Measurements from ENCODE around the gene ANP32E. TPM values are rescaled to one million over a fixed set of nuclear protein-coding genes. Genes with fewer than 3 reads are reported as not detected.
"Not testable (repeated sequence)": the region's sequence is repeated elsewhere in the genome, so short reads cannot be mapped to it uniquely, and the experiment has no call there.

Gene ANP32E
- total and polyA plus RNA-seq, 4 experiments from 2014 or later = 53.4 to 66.5 (median 61.7) TPM

- Histone ChIP-seq H3K4me1 (ENCODE audit: insufficient read depth, low read length) (peaks cover 22% of the 10 kb centered on the region), H3K27ac (ENCODE audit: low read depth, low read length) (peak overlapping the region; percentile 99)
- Mint-ChIP-seq H3K27ac (peak overlapping the region in 6 of 7 donors; percentile 84 to 100 (median 99)), H3K36me3 (peaks cover 14 to 16% of the 10 kb centered on the region in 2 donors), H3K4me3 (peak overlapping the region in 5 of 8 donors; percentile 12 to 93 (median 38)), H3K4me1 (peaks cover 12 to 19% (median 16%) of the 10 kb centered on the region in 4 donors)
- POLR2A ChIA-PET (ENCODE audit: partially characterized antibody) = interaction anchor here (1.1 to 3.9 kb wide), 9 partner anchors 9 to 346 kb away, joined by 5 to 55 read pairs (median 7); partner anchors contain the start of genes APH1A and RPRD2
- CTCF ChIA-PET (ENCODE audit: partially characterized antibody) = interaction anchor here (1.0 to 1.6 kb wide), 4 partner anchors 19 to 46 kb away, joined by 4 to 5 read pairs (median 4); no protein-coding TSS in a partner anchor
- H3K36me3 ChIP-seq (ENCODE audit: insufficient read depth, low read length); H3K27me3 Mint-ChIP-seq; H3K9me3 ChIP-seq (ENCODE audit: control insufficient read depth in 1 of 2, low read length in 2 of 2); H3K27me3 ChIP-seq (ENCODE audit: insufficient read depth, low read length); DNase-seq; H3K4me3 ChIP-seq (ENCODE audit: low read length in 2 of 2); H3K9me3 Mint-ChIP-seq; intact Hi-C loops (cut with micrococcal nuclease): not testable (repeated sequence)
These were observed 3.0 kb downstream of the ANP32E start for GRCh38 chr1:150232921-150233320.

- peaks cover 11% of the 10 kb centered on the region for H3K36me3 ChIP-seq (ENCODE audit: insufficient read depth, low read length)
- H3K4me1 ChIP-seq (ENCODE audit: insufficient read depth, low read length); H3K4me3 ChIP-seq (ENCODE audit: low read length in 2 of 2); H3K27ac ChIP-seq (ENCODE audit: low read depth, low read length); H3K27ac Mint-ChIP-seq; DNase-seq; H3K27me3 ChIP-seq (ENCODE audit: insufficient read depth, low read length); H3K4me3 Mint-ChIP-seq; H3K9me3 Mint-ChIP-seq; H3K27me3 Mint-ChIP-seq; H3K9me3 ChIP-seq (ENCODE audit: control insufficient read depth in 1 of 2, low read length in 2 of 2); intact Hi-C loops (cut with micrococcal nuclease): not testable (repeated sequence)
- ChIA-PET CTCF (ENCODE audit: partially characterized antibody) (interaction anchor here (1.3 kb wide), 1 partner anchor 15 kb away, joined by 3 read pairs; no protein-coding TSS in a partner anchor), POLR2A (ENCODE audit: partially characterized antibody) (interaction anchor here (0.6 to 0.7 kb wide), 2 partner anchors 28 to 259 kb away, joined by 3 read pairs; no protein-coding TSS in a partner anchor)
- H3K4me1 Mint-ChIP-seq = peaks cover 2 to 12% (median 6%) of the 10 kb centered on the region in 4 donors
- peaks cover 39 to 49% of the 10 kb centered on the region in 2 donors for H3K36me3 Mint-ChIP-seq
These were observed 7.7 kb downstream of the ANP32E start for GRCh38 chr1:150228246-150228645.

- POLR2A ChIA-PET (ENCODE audit: partially characterized antibody) = no interaction called here
These were observed 8.7 kb downstream of the ANP32E start for GRCh38 chr1:150227228-150227627.

GRCh38 chr1:150226486-150226885 lies 9.4 kb downstream of the ANP32E start:
- Histone ChIP-seq H3K36me3 (ENCODE audit: insufficient read depth, low read length) (peaks cover 11% of the 10 kb centered on the region), H3K27ac (ENCODE audit: low read depth, low read length) (no peak overlapping the region), H3K4me3 (ENCODE audit: low read length in 2 of 2) (no peak overlapping the region), H3K27me3 (ENCODE audit: insufficient read depth, low read length) (no peaks in the 10 kb centered on the region), H3K9me3 (ENCODE audit: control insufficient read depth in 1 of 2, low read length in 2 of 2) (no peaks in the 10 kb centered on the region), H3K4me1 (ENCODE audit: insufficient read depth, low read length) (no peaks in the 10 kb centered on the region)
- peak overlapping the region in 2 of 7 donors; percentile 23 to 58 for H3K27ac Mint-ChIP-seq
- H3K4me1 Mint-ChIP-seq = peaks cover 0 to 7% (median 6%) of the 10 kb centered on the region in 4 donors
- H3K9me3 Mint-ChIP-seq = no peaks in the 10 kb centered on the region
- intact Hi-C loops (cut with micrococcal nuclease) = no loop called here
- ChIA-PET POLR2A (ENCODE audit: partially characterized antibody) (interaction anchor here (0.6 kb wide), 1 partner anchor 254 kb away, joined by 6 read pairs; no protein-coding TSS in a partner anchor), CTCF (ENCODE audit: partially characterized antibody) (interaction anchor here (1.2 kb wide), 1 partner anchor 154 kb away, joined by 3 read pairs; no protein-coding TSS in a partner anchor)
- H3K27me3 Mint-ChIP-seq = no peaks in the 10 kb centered on the region
- peak overlapping the region in 1 of 8 donors; percentile 48 for H3K4me3 Mint-ChIP-seq
- DNase-seq = no peak
- H3K36me3 Mint-ChIP-seq = peaks cover 45 to 53% of the 10 kb centered on the region in 2 donors

More at GRCh38 chr1:150227228-150227627, 8.7 kb downstream of the ANP32E start:
- Histone ChIP-seq H3K27me3 (ENCODE audit: insufficient read depth, low read length) (no peaks in the 10 kb centered on the region), H3K4me3 (ENCODE audit: low read length in 2 of 2) (no peak overlapping the region), H3K36me3 (ENCODE audit: insufficient read depth, low read length) (peaks cover 11% of the 10 kb centered on the region), H3K9me3 (ENCODE audit: control insufficient read depth in 1 of 2, low read length in 2 of 2) (no peaks in the 10 kb centered on the region), H3K27ac (ENCODE audit: low read depth, low read length) (no peak overlapping the region), H3K4me1 (ENCODE audit: insufficient read depth, low read length) (no peaks in the 10 kb centered on the region)
- peak overlapping the region in 2 of 7 donors; percentile 17 to 51 for H3K27ac Mint-ChIP-seq
- intact Hi-C loops (cut with micrococcal nuclease) = no loop called here
- peaks cover 42 to 53% of the 10 kb centered on the region in 2 donors for H3K36me3 Mint-ChIP-seq
- DNase-seq = no peak
- CTCF ChIA-PET (ENCODE audit: partially characterized antibody) = no interaction called here
- no peak overlapping the region for H3K4me3 Mint-ChIP-seq
- H3K4me1 Mint-ChIP-seq = peaks cover 0 to 7% (median 6%) of the 10 kb centered on the region in 4 donors
- H3K9me3 Mint-ChIP-seq = no peaks in the 10 kb centered on the region
- H3K27me3 Mint-ChIP-seq = no peaks in the 10 kb centered on the region

GRCh38 chr1:150225546-150225945 lies 10.4 kb downstream of the ANP32E start:
- H3K9me3 ChIP-seq (ENCODE audit: control insufficient read depth in 1 of 2, low read length in 2 of 2) = no peaks in the 10 kb centered on the region
- no peak overlapping the region for H3K27ac ChIP-seq (ENCODE audit: low read depth, low read length)
- ChIA-PET POLR2A (ENCODE audit: partially characterized antibody) (interaction anchor here (5.2 kb wide), 1 partner anchor 10 kb away, joined by 27 read pairs; the partner anchor contains the start of gene ANP32E), CTCF (ENCODE audit: partially characterized antibody) (interaction anchor here (0.9 to 2.2 kb wide), 5 partner anchors 10 to 153 kb away, joined by 3 to 7 read pairs (median 4); no protein-coding TSS in a partner anchor)
- H3K4me3 ChIP-seq (ENCODE audit: low read length in 2 of 2) = no peak overlapping the region
- Mint-ChIP-seq H3K9me3 (no peaks in the 10 kb centered on the region), H3K4me3 (no peak overlapping the region), H3K27me3 (no peaks in the 10 kb centered on the region), H3K36me3 (peaks cover 46 to 49% of the 10 kb centered on the region in 2 donors), H3K27ac (no peak overlapping the region), H3K4me1 (peaks cover 0 to 7% (median 6%) of the 10 kb centered on the region in 4 donors)
- H3K36me3 ChIP-seq (ENCODE audit: insufficient read depth, low read length) = peaks cover 11% of the 10 kb centered on the region
- no peaks in the 10 kb centered on the region for H3K27me3 ChIP-seq (ENCODE audit: insufficient read depth, low read length)
- no peak for DNase-seq
- no peaks in the 10 kb centered on the region for H3K4me1 ChIP-seq (ENCODE audit: insufficient read depth, low read length)
- intact Hi-C loops (cut with micrococcal nuclease) = no loop called here

- ChIA-PET POLR2A (ENCODE audit: partially characterized antibody) (interaction anchor here (5.2 kb wide), 1 partner anchor 10 kb away, joined by 27 read pairs; the partner anchor contains the start of gene ANP32E), CTCF (ENCODE audit: partially characterized antibody) (interaction anchor here (0.8 to 2.2 kb wide), 5 partner anchors 10 to 48 kb away, joined by 3 to 7 read pairs (median 4); no protein-coding TSS in a partner anchor)
- no peaks in the 10 kb centered on the region for H3K9me3 ChIP-seq (ENCODE audit: control insufficient read depth in 1 of 2, low read length in 2 of 2)
- Mint-ChIP-seq H3K4me3 (no peak overlapping the region), H3K27me3 (no peaks in the 10 kb centered on the region), H3K9me3 (no peaks in the 10 kb centered on the region), H3K4me1 (peaks cover 0 to 7% (median 6%) of the 10 kb centered on the region in 4 donors), H3K36me3 (peaks cover 49 to 52% of the 10 kb centered on the region in 2 donors), H3K27ac (peak overlapping the region in 1 of 7 donors; percentile 36)
- intact Hi-C loops (cut with micrococcal nuclease) = no loop called here
- peaks cover 11% of the 10 kb centered on the region for H3K36me3 ChIP-seq (ENCODE audit: insufficient read depth, low read length)
- H3K4me1 ChIP-seq (ENCODE audit: insufficient read depth, low read length) = no peaks in the 10 kb centered on the region
- H3K27me3 ChIP-seq (ENCODE audit: insufficient read depth, low read length) = no peaks in the 10 kb centered on the region
- H3K4me3 ChIP-seq (ENCODE audit: low read length in 2 of 2) = no peak overlapping the region
- H3K27ac ChIP-seq (ENCODE audit: low read depth, low read length) = no peak overlapping the region
- DNase-seq = no peak
These were observed 10.9 kb downstream of the ANP32E start for GRCh38 chr1:150224983-150225382.

- H3K9me3 Mint-ChIP-seq = no peaks in the 10 kb centered on the region
- peaks cover 26 to 39% of the 10 kb centered on the region in 2 donors for H3K36me3 Mint-ChIP-seq
- DNase-seq = peak in 4 of 5 donors; percentile 13 to 29 (median 21)
- intact Hi-C loops (cut with micrococcal nuclease) = no loop called here
- H3K27me3 Mint-ChIP-seq = no peaks in the 10 kb centered on the region
- no peaks in the 10 kb centered on the region for H3K9me3 ChIP-seq (ENCODE audit: control insufficient read depth in 1 of 2, low read length in 2 of 2)
- H3K4me1 Mint-ChIP-seq = peaks cover 0 to 6% (median 6%) of the 10 kb centered on the region in 4 donors
- ChIA-PET POLR2A (ENCODE audit: partially characterized antibody) (interaction anchor here (5.2 kb wide), 1 partner anchor 14 kb away, joined by 27 read pairs; the partner anchor contains the start of gene ANP32E), CTCF (ENCODE audit: partially characterized antibody) (interaction anchor here (0.7 kb wide), 1 partner anchor 153 kb away, joined by 6 read pairs; no protein-coding TSS in a partner anchor)
- H3K27me3 ChIP-seq (ENCODE audit: insufficient read depth, low read length) = no peaks in the 10 kb centered on the region
- H3K36me3 ChIP-seq (ENCODE audit: insufficient read depth, low read length) = peaks cover 6% of the 10 kb centered on the region
- no peak overlapping the region for H3K4me3 ChIP-seq (ENCODE audit: low read length in 2 of 2)
- H3K27ac Mint-ChIP-seq = peak overlapping the region in 3 of 7 donors; percentile 48 to 64 (median 57)
- no peaks in the 10 kb centered on the region for H3K4me1 ChIP-seq (ENCODE audit: insufficient read depth, low read length)
- no peak overlapping the region for H3K27ac ChIP-seq (ENCODE audit: low read depth, low read length)
- H3K4me3 Mint-ChIP-seq = no peak overlapping the region
These were observed 14.4 kb downstream of the ANP32E start for GRCh38 chr1:150221552-150221951.

All from CD4-positive, alpha-beta memory T cell (primary cell).